HG03060 (cell line): ENCODE measurements around the gene ADAM19.

Source experiments
- ATAC-seq: cut with Tn5 transposase; IDR thresholded peaks from one replicate; pipeline ENCODE4 v1.9.1; 2021; ENCODE audit warnings: low read depth, moderate number of reproducible peaks; ENCODE audit not compliant: unreplicated experiment

ADAM19 gene

GRCh38 chr5:157566902-157567489, 8.6 kb downstream of the ADAM19 start:
- ATAC-seq, result no peak

DNA sequence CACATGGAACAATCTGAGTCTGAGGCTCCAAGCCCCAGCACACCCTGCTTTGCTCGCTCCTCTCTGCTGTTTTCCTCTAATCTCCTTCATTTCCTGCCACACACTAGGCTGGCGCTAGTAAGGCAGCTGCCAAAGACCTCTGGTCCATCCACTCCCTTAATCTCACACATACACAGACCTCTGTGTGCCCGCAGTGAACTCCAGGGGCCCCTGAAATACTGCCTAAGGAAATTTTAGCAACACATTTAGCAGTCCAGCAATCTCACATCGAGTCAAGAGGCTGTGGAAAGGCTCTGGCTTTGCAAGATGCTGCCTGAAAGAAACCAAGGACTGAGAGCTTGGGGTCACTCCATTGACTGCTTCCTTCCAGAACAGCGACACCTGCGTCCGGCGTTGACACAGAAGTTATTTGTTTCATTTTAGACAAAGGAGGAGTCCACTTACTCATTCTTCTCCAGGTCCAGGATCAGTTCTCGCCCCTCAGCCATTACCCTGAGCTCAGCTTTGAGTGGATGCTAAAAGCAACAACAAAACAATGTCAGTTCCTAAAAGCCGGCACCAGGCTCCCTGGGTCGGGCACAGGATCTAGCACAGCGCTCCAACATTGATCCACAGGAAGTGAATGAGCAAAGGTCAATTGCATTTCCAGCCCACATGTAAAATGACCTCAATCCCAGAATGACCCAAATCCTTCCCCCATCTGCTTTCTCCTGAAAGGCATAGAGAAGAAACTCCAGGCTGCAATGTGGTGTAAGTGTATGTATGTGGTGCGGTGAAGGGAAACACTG, 11.5 kb downstream of the ADAM19 start:
- ATAC-seq, result no peak

DNA sequence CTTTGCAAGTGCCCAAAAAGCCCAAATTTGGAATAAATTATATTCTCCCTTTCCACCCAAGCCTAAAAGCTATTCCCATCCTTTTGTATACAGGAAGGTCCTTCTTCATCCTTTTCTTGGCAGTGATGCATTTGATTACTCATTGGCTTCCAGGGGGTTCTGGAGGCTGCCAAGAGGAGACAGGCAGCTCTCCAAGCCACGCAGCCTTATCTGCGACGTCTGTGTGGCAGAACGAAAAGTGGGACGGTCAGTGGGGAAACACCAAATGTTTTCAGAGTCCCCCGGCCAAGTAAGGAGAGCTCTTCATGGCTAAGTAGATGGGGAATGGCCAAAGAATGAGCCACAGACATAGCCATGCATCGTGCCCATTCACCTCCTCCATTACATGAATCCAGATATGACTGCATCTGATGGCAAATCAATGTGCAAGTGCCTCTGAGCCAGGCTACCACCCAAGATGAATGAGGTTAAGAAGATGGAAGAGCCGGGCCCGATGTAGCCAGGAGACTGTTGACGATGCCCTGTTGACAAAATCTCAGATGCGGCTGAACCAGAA, 12.1 kb downstream of the ADAM19 start:
- no peak for ATAC-seq

GRCh38 chr5:157562111-157562581, 13.4 kb downstream of the ADAM19 start:
- no peak for ATAC-seq

- no peak for ATAC-seq
Observed at GRCh38 chr5:157561110-157561509, 14.5 kb downstream of the ADAM19 start.

DNA sequence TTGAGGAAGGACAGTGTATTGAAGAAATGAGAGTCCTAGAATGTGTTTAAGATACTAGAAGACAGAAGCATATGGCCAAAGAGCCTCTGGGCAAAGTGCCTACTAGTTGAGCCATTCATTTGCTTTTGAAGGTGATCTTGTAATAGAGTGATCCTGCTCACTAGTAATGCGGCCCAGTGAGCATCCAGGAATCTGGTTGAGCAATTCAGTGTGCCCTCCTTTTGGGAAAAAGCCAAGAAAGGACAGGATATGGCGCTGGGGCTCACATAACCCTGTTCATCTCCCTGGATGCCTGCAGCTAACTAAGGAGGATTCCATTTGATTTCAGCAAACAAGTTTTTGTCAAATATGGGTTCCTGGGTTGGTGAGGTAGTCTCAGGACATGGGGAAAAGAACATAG, 16.3 kb downstream of the ADAM19 start:
- ATAC-seq, result no peak

GRCh38 chr5:157558681-157559080, 16.9 kb downstream of the ADAM19 start:
- no peak for ATAC-seq

DNA sequence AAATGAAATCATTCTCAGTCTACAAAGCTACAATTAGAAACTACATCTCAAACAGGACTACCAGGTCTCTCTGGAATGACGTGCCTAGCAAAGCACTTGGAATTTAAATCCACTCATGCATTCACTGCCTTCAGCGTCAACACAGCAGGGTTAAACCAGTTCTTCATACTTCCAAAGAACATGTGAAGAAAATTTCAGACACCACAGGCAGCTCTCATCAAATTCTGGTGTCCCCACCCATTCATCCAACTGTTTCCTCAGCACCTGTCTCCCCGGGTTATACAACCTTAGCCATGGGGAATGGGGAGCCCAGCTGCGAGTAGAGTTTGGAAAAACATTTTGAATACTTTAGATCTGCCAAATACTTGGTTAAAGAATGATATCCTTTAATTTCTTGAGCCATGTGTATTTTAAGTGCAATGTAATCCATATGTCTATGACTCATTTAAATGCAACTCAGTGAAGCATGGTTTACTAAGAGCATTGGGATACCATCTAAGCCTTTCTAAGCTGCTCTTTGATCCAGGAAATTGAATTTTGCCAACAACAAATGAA, 17.5 kb downstream of the ADAM19 start:
- no peak for ATAC-seq

- no peak for ATAC-seq
Observed at GRCh38 chr5:157556615-157557418, 18.8 kb downstream of the ADAM19 start.

- no peak for ATAC-seq
Observed at GRCh38 chr5:157555037-157555640, 20.4 kb downstream of the ADAM19 start.

GRCh38 chr5:157554179-157555036, 21.2 kb downstream of the ADAM19 start:
- no peak for ATAC-seq

DNA sequence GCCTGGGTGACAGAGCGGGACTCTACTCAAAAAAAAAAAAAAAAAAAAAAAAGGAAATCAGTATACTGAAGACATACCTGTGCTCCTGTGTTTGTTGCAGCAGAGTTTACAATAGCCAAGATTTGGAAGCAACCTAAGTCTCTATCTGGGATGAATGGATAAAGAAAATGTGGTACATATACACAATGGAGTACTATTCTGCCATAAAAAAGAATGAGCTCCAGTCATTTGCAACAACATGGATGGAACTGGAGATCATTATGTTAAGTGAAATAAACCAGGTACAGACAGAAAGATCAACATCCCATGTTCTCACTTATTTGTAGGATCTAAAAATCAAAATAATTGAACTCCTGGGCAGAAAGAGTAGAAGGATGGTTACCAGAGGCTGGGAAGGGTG, 22.9 kb downstream of the ADAM19 start:
- ATAC-seq, result no peak

- no peak for ATAC-seq
Observed at GRCh38 chr5:157550663-157551062, 24.9 kb downstream of the ADAM19 start.

- ATAC-seq, result no peak
Observed at GRCh38 chr5:157549954-157550549, 25.5 kb downstream of the ADAM19 start.

DNA sequence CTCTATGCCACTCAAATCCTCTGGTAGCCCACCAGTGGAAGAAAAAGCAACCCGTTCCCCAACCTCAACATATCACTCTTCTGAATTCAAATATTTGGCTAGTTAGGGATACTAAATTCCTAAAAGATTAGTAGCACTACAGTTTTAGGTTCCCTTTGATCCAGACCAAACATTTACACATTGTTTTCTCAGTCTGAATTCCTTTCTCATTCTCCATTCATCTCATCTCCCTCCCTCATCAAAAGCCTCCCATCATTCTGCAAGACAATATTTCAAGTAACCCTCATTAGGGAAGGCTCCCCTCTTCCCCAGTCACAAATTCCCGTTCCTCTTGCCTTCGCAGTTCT, 26.3 kb downstream of the ADAM19 start:
- ATAC-seq, result no peak

- no peak for ATAC-seq
Observed at GRCh38 chr5:157548513-157549282, 26.9 kb downstream of the ADAM19 start.

GRCh38 chr5:157547941-157548512, 27.5 kb downstream of the ADAM19 start:
- ATAC-seq, result no peak

GRCh38 chr5:157546456-157547100, 29.0 kb downstream of the ADAM19 start:
- no peak for ATAC-seq
